Neural crest cell (in vitro differentiated cells): ENCODE measurements around the gene ARHGAP18. TPM values are rescaled to one million over a fixed set of nuclear protein-coding genes. Genes with fewer than 3 reads are reported as not detected.

Source experiments
- DNase-seq: peaks from one replicate; pipeline ENCODE4 v3.0.0; 2021; ENCODE audit warnings: low read depth, mixed read lengths, low spot score
- H3K27ac Mint-ChIP-seq: one replicate; pipeline ENCODE4 v1.8.0; 2021; ENCODE audit warnings: mild to moderate bottlenecking, mixed read lengths; ENCODE audit not compliant: unreplicated experiment
- H3K27me3 Mint-ChIP-seq: 2 replicates; pipeline ENCODE4 v1.8.0; 2021; ENCODE audit warnings: low read depth, mild to moderate bottlenecking, mixed read lengths
- H3K36me3 Mint-ChIP-seq: 2 replicates; pipeline ENCODE4 v1.8.0; 2021; ENCODE audit warnings: low read depth, mild to moderate bottlenecking, mixed read lengths
- H3K4me1 Mint-ChIP-seq: 2 replicates; pipeline ENCODE4 v1.8.0; 2021; ENCODE audit warnings: mixed read lengths
- H3K4me3 Mint-ChIP-seq: one replicate; pipeline ENCODE4 v1.8.0; 2021; ENCODE audit warnings: mild to moderate bottlenecking, mixed read lengths
- H3K9me3 Mint-ChIP-seq: 2 replicates; pipeline ENCODE4 v1.8.0; 2021; ENCODE audit warnings: mixed read lengths
- CTCF ChIP-seq: fragments of 200-600 bp; sonication (generic); conservative IDR thresholded peaks from 2 replicates; pipeline ENCODE4 v1.5.0; 2021; ENCODE audit warnings: antibody characterized with exemption, mild to moderate bottlenecking
- total RNA-seq: library from RNA; stranded (reverse); gene quantifications from 2 replicates; pipeline ENCODE4 v1.2.1, GENCODE V29; 2021

Gene ARHGAP18
- total RNA-seq, 1 donor from 2014 or later: 3.4 TPM

- no peak overlapping the region for H3K27ac Mint-ChIP-seq
- no peaks in the 10 kb centered on the region for H3K27me3 Mint-ChIP-seq
- no peak for DNase-seq
- TF ChIP-seq CTCF: no peak
- H3K9me3 Mint-ChIP-seq: no peaks in the 10 kb centered on the region
- H3K36me3 Mint-ChIP-seq: no peaks in the 10 kb centered on the region
- peaks cover 11% of the 10 kb centered on the region for H3K4me1 Mint-ChIP-seq
- no peak overlapping the region for H3K4me3 Mint-ChIP-seq
These were observed 34.9 kb upstream of the ARHGAP18 start for GRCh38 chr6:129744880-129745237.

GRCh38 chr6:129744201-129744879, 34.4 kb upstream of the ARHGAP18 start:
- Mint-ChIP-seq H3K9me3 (no peaks in the 10 kb centered on the region), H3K27me3 (no peaks in the 10 kb centered on the region), H3K27ac (no peak overlapping the region), H3K36me3 (no peaks in the 10 kb centered on the region), H3K4me1 (peaks cover 11% of the 10 kb centered on the region), H3K4me3 (no peak overlapping the region)
- TF ChIP-seq CTCF: no peak
- DNase-seq: no peak

- no peak for DNase-seq
- Mint-ChIP-seq H3K36me3 (no peaks in the 10 kb centered on the region), H3K4me1 (peaks cover 11% of the 10 kb centered on the region), H3K9me3 (no peaks in the 10 kb centered on the region), H3K4me3 (no peak overlapping the region), H3K27me3 (no peaks in the 10 kb centered on the region), H3K27ac (no peak overlapping the region)
- no peak for TF ChIP-seq CTCF
These were observed 30.0 kb upstream of the ARHGAP18 start for GRCh38 chr6:129740013-129740412.

GRCh38 chr6:129736105-129736504, 26.1 kb upstream of the ARHGAP18 start:
- no peaks in the 10 kb centered on the region for H3K4me1 Mint-ChIP-seq

GRCh38 chr6:129733290-129733689, 23.3 kb upstream of the ARHGAP18 start:
- TF ChIP-seq CTCF: no peak
- no peak for DNase-seq
- H3K4me1 Mint-ChIP-seq: no peaks in the 10 kb centered on the region
- no peak overlapping the region for H3K27ac Mint-ChIP-seq
- H3K27me3 Mint-ChIP-seq: no peaks in the 10 kb centered on the region
- no peaks in the 10 kb centered on the region for H3K36me3 Mint-ChIP-seq
- no peaks in the 10 kb centered on the region for H3K9me3 Mint-ChIP-seq
- H3K4me3 Mint-ChIP-seq: no peak overlapping the region

More at GRCh38 chr6:129736105-129736504, 26.1 kb upstream of the ARHGAP18 start:
- no peak for TF ChIP-seq CTCF
- Mint-ChIP-seq H3K27me3 (no peaks in the 10 kb centered on the region), H3K27ac (no peak overlapping the region), H3K9me3 (no peaks in the 10 kb centered on the region), H3K4me3 (no peak overlapping the region), H3K36me3 (no peaks in the 10 kb centered on the region)
- DNase-seq: no peak
